GM12878 (cell line): ENCODE data around the gene ZNF782. TPM values are rescaled to one million over a fixed set of nuclear protein-coding genes. Genes with fewer than 3 reads are reported as not detected.

Experiments
- ATAC-seq: fragments of 200-7000 bp; cut with Tn5 transposase; 3 replicates; pipeline ENCODE4 v1.9.1; 2020; ENCODE audit warnings: mild to moderate bottlenecking, moderate library complexity
- BruUV-seq: library from RNA; stranded (reverse); fragments of 400-500 nt; replicated peaks from 2 replicates; lab custom pipeline; 2021; lab: Mats Ljungman, UMichigan
- CTCF ChIA-PET: fragments of 300-600 bp; sonication (Branson Sonifier 250); formaldehyde crosslinking; extraction: SDS; loops from one replicate; lab custom pipeline; 2021; ENCODE audit warnings: inconsistent platforms; lab: Yijun Ruan, JAX
- POLR2A ChIA-PET: fragments of 350-600 bp; formaldehyde crosslinking; extraction: SDS; loops from one replicate; lab custom pipeline; 2021; ENCODE audit warnings: inconsistent platforms; lab: Charles Lee
- RAD21 ChIA-PET: fragments of 300-600 bp; sonication (Branson Sonifier 250); formaldehyde crosslinking; loops from one replicate; lab custom pipeline; 2023; ENCODE audit warnings: antibody characterized with exemption; ENCODE audit not compliant: unreplicated experiment; lab: Charles Lee
- SMC1A ChIA-PET: fragments of 300-600 bp; sonication (Branson Sonifier 250); formaldehyde crosslinking; loops from one replicate; lab custom pipeline; 2023; ENCODE audit not compliant: unreplicated experiment, uncharacterized antibody; lab: Charles Lee
- DNase-seq: peaks from one replicate; pipeline ENCODE4 v3.0.0-alpha.2; 2011; ENCODE audit warnings: low read depth, low spot score
- FAIRE-seq: peaks from 3 replicates; lab custom pipeline; 2011; peaks lifted over from hg19 to GRCh38; lab: Jason Lieb, UNC
- H2AFZ ChIP-seq: 2 replicates; pipeline ENCODE4 v1.6.0; 2011; ENCODE audit warnings: low read depth, low read length, control low read depth; ENCODE audit not compliant: control insufficient read depth
- H3K27ac ChIP-seq: 2 replicates; pipeline ENCODE4 v1.5.1; 2011; ENCODE audit warnings: control low read depth; ENCODE audit not compliant: control insufficient read depth, insufficient read depth
- H3K27me3 ChIP-seq, 2 experiments: replicated peaks in 1 of 2; 2 replicates each; pipeline versions ENCODE4 v1.6.0 to v1.6.1; 2011; ENCODE audit warnings: low read length in 1 of 2; ENCODE audit not compliant: control insufficient read depth in 2 of 2, insufficient read depth in 2 of 2
- H3K36me3 ChIP-seq, 2 experiments: 2 replicates each; pipeline ENCODE4 v1.5.1; 2011; ENCODE audit warnings: low read length in 1 of 2; ENCODE audit not compliant: control insufficient read depth in 2 of 2, insufficient read depth in 2 of 2
- H3K4me1 ChIP-seq: 2 replicates; pipeline ENCODE4 v1.6.1; 2011; ENCODE audit warnings: mild to moderate bottlenecking, low read length, moderate library complexity, mixed read lengths; ENCODE audit not compliant: control insufficient read depth, insufficient read depth
- H3K4me2 ChIP-seq: 2 replicates; pipeline ENCODE4 v1.6.0; 2011; ENCODE audit warnings: control low read depth; ENCODE audit not compliant: control insufficient read depth, insufficient read depth
- H3K4me3 ChIP-seq: fragments of 200-600 bp; sonication (generic); 2 replicates; pipeline ENCODE4 v1.5.1; 2016
- H3K79me2 ChIP-seq: 2 replicates; pipeline ENCODE4 v1.6.0; 2011; ENCODE audit warnings: low read length; ENCODE audit not compliant: control insufficient read depth, insufficient read depth
- H3K9ac ChIP-seq: 2 replicates; pipeline ENCODE4 v1.8.0; 2011; ENCODE audit warnings: low read length, control low read depth, mixed read lengths; ENCODE audit not compliant: control insufficient read depth, insufficient read depth
- H3K9me3 ChIP-seq: replicated peaks from 3 replicates; pipeline ENCODE4 v1.5.1; 2011; ENCODE audit warnings: mild to moderate bottlenecking, low read length; ENCODE audit not compliant: control insufficient read depth, insufficient read depth
- H4K20me1 ChIP-seq: 2 replicates; pipeline ENCODE4 v1.6.0; 2011; ENCODE audit not compliant: control insufficient read depth, insufficient read depth
- CREB1 ChIP-seq: IDR thresholded peaks from 2 replicates; pipeline ENCODE4 v1.6.1; 2012; ENCODE audit warnings: low read depth, mild to moderate bottlenecking, inconsistent platforms
- CREM ChIP-seq: IDR thresholded peaks from 2 replicates; pipeline ENCODE4 v1.6.1; 2014; ENCODE audit warnings: antibody characterized with exemption, low read depth
- ZSCAN29 ChIP-seq: fragments of 450-650 bp; IDR thresholded peaks from 2 replicates; pipeline ENCODE4 v1.6.1; 2017; ENCODE audit warnings: mild to moderate bottlenecking, moderate library complexity
- WGBS: methylation state at CpG from one replicate; pipeline ENCODE4 v1.1.6; 2016; ENCODE audit warnings: low lambda C conversion rate; ENCODE audit not compliant: insufficient replicate concordance, insufficient coverage; ENCODE audit errors: missing lambda C conversion rate; 5-methylcytosine and 5-hydroxymethylcytosine counted together
- in situ Hi-C: fragments of 300-500 bp; cut with MboI; formaldehyde crosslinking; loops from 9 replicates; pipeline ENCODE4 v1.14.3; 2018; ENCODE audit warnings: mixed read lengths
- intact Hi-C: fragments of 100-400 bp; cut with micrococcal nuclease; formaldehyde crosslinking; loops from one replicate; pipeline ENCODE4 v1.14.2; 2022; ENCODE audit not compliant: unreplicated experiment
- polyA plus RNA-seq, 11 experiments: library from polyadenylated mRNA; depleted of rRNA in 4 of 11; unstranded in 6 of 11; stranded (reverse) in 5 of 11; fragments of >200 nt; fragmentation: Nextera tagmentation in 4 of 11; fragmentation: Illumina TruSeq in 1 of 11; extraction: Ambion mirVana in 4 of 11; extraction: Trizol in 1 of 11; gene quantifications; 1 replicate in 1 of 11; 2 replicates in 10 of 11; pipeline versions ENCODE4 v1.2.1 to v1.2.3, GENCODE V29; 2011 to 2016; ENCODE audit warnings: inconsistent platforms in 2 of 11, missing spikeins in 2 of 11, low read depth in 1 of 11
- total RNA-seq, 4 experiments: library from RNA; depleted of rRNA in 3 of 4; stranded (reverse); fragments of >200 nt in 3 of 4; fragmentation: Illumina TruSeq in 1 of 4; extraction: Trizol in 1 of 4; gene quantifications; 2 replicates each; pipeline versions ENCODE4 v1.2.1 to v1.2.3, GENCODE V29; 2013 to 2021
- TF ChIP-seq, protein P1 (sequence below): fragments of 450-650 bp; formaldehyde crosslinking; IDR thresholded peaks from 2 replicates; pipeline ENCODE4 v1.5.0; 2022; ENCODE audit warnings: mild to moderate bottlenecking, missing genetic modification characterization
- TF ChIP-seq, protein P2 (sequence below): fragments of 450-650 bp; IDR thresholded peaks from 2 replicates; pipeline ENCODE4 v1.6.1; 2018; ENCODE audit warnings: mild to moderate bottlenecking, low read depth, moderate library complexity; ENCODE audit not compliant: partially characterized antibody

The ZNF782 gene
- total and polyA plus RNA-seq, 10 of the 15 experiments (the other 5 are each of a cell fraction or from before 2014, with no cell fraction given), result 0.55 to 7.8 (median 4.5) TPM

DNA sequence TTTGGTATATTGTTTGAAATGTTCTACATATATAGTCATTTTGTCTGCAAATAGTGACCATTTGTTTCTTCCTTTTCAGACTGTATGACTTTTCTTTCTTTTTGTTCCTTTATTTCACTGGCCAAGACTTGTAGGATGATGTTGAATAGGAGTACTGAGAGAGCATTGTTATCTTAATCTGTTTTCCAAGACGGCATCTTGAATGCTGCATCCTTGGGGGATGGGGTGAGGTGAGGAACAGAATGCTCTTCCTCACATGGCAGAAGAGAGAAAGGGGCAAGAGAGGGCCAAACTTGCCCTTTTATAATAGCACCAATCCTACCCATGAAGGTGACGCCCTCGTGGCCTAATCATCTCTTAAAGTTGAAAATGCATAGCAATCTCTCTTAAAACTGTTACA, 72.8 kb downstream of the ZNF782 start (continued):
- no peak for TF ChIP-seq ZSCAN29

DNA sequence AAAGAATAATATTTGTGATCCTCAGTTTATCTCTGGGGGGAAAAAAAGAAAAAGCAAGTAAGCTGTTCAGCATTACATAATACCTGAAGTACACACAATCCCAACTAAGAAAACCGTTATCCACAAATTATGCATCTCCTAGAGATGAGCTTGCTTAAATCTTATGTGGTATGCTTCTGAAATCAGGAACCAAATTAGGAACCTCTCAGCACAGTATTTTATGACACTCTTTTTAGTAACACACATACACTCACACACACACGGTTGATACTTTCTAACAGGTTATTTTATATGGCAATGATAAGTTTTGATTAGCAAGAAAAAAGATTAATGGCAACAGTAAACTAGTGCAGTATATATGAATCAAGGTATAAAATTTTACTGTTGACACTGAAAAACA, 75.2 kb downstream of the ZNF782 start:
- Histone ChIP-seq H3K9ac (peak overlapping the region; percentile 59; the same call in 1 of the 2 replicates), H3K36me3 (peaks cover 0 to 16% of the 10 kb centered on the region in 2 experiments; a peak in 3 of 4 replicates), H3K27ac (no peak overlapping the region), H3K4me3 (no peak overlapping the region), H4K20me1 (no peaks in the 10 kb centered on the region), H3K4me1 (no peaks in the 10 kb centered on the region), H3K79me2 (peaks cover 7% of the 10 kb centered on the region), H3K9me3 (no peaks in the 10 kb centered on the region; the same call in 2 of the 3 replicates), H2AFZ (no peak overlapping the region), H3K27me3 (no peaks in the 10 kb centered on the region), H3K4me2 (peak overlapping the region; percentile 58)
- CTCF ChIA-PET, result interaction anchor here (0.7 to 0.8 kb wide), 2 partner anchors 77 to 402 kb away, joined by 3 to 4 read pairs; no protein-coding TSS in a partner anchor
- DNase-seq (no peak), ATAC-seq (no peak), FAIRE-seq (no peak)
- POLR2A ChIA-PET, result interaction anchor here (0.7 kb wide), 1 partner anchor 904 kb away, joined by 4 read pairs; the partner anchor contains the start of gene ERCC6L2
- SMC1A ChIA-PET, result interaction anchor here (1.0 to 1.5 kb wide), 4 partner anchors 78 to 337 kb away, joined by 3 to 5 read pairs (median 3); no protein-coding TSS in a partner anchor
- in situ Hi-C loops, result no loop called here
- RAD21 ChIA-PET, result interaction anchor here (1.0 kb wide), 1 partner anchor 61 kb away, joined by 3 read pairs; no protein-coding TSS in a partner anchor
- no TSS peak for BruUV-seq
- WGBS, result 49% methylated on average over 2 of the region's 2 CpGs
- TF ChIP-seq, protein P1, sequence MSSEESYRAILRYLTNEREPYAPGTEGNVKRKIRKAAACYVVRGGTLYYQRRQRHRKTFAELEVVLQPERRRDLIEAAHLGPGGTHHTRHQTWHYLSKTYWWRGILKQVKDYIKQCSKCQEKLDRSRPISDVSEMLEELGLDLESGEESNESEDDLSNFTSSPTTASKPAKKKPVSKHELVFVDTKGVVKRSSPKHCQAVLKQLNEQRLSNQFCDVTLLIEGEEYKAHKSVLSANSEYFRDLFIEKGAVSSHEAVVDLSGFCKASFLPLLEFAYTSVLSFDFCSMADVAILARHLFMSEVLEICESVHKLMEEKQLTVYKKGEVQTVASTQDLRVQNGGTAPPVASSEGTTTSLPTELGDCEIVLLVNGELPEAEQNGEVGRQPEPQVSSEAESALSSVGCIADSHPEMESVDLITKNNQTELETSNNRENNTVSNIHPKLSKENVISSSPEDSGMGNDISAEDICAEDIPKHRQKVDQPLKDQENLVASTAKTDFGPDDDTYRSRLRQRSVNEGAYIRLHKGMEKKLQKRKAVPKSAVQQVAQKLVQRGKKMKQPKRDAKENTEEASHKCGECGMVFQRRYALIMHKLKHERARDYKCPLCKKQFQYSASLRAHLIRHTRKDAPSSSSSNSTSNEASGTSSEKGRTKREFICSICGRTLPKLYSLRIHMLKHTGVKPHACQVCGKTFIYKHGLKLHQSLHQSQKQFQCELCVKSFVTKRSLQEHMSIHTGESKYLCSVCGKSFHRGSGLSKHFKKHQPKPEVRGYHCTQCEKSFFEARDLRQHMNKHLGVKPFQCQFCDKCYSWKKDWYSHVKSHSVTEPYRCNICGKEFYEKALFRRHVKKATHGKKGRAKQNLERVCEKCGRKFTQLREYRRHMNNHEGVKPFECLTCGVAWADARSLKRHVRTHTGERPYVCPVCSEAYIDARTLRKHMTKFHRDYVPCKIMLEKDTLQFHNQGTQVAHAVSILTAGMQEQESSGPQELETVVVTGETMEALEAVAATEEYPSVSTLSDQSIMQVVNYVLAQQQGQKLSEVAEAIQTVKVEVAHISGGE (CRISPR knock-in tag), result no peak
- TF ChIP-seq CREB1 (no peak), CREM (no peak)
- TF ChIP-seq, protein P2, sequence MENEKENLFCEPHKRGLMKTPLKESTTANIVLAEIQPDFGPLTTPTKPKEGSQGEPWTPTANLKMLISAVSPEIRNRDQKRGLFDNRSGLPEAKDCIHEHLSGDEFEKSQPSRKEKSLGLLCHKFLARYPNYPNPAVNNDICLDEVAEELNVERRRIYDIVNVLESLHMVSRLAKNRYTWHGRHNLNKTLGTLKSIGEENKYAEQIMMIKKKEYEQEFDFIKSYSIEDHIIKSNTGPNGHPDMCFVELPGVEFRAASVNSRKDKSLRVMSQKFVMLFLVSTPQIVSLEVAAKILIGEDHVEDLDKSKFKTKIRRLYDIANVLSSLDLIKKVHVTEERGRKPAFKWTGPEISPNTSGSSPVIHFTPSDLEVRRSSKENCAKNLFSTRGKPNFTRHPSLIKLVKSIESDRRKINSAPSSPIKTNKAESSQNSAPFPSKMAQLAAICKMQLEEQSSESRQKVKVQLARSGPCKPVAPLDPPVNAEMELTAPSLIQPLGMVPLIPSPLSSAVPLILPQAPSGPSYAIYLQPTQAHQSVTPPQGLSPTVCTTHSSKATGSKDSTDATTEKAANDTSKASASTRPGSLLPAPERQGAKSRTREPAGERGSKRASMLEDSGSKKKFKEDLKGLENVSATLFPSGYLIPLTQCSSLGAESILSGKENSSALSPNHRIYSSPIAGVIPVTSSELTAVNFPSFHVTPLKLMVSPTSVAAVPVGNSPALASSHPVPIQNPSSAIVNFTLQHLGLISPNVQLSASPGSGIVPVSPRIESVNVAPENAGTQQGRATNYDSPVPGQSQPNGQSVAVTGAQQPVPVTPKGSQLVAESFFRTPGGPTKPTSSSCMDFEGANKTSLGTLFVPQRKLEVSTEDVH, result no peak
- intact Hi-C loops, result no loop called here
